NCI-H2029 (cell line): Measurements from ENCODE around the gene PDPK1.
"Not testable (repeated sequence)": the region's sequence is repeated elsewhere in the genome, so short reads cannot be mapped to it uniquely, and the experiment has no call there.

ENCODE experiments used
- DNase-seq: peaks from one replicate; lab custom pipeline; 2025; lab: John Stamatoyannopoulos, UW

The PDPK1 gene

GRCh38 chr16:2587891-2588565 lies 50.2 kb downstream of the PDPK1 start:
- DNase-seq, result no peak

GRCh38 chr16:2591476-2592240 lies 53.8 kb downstream of the PDPK1 start:
- DNase-seq, result no peak

GRCh38 chr16:2592786-2593185 lies 55.0 kb downstream of the PDPK1 start:
- no peak for DNase-seq

GRCh38 chr16:2595393-2596205 lies 57.8 kb downstream of the PDPK1 start:
- DNase-seq, result no peak

- DNase-seq, result no peak
Measured at GRCh38 chr16:2596747-2597559, 59.1 kb downstream of the PDPK1 start.

GRCh38 chr16:2597560-2597902 lies 59.7 kb downstream of the PDPK1 start:
- no peak for DNase-seq

GRCh38 chr16:2598133-2598641 lies 60.4 kb downstream of the PDPK1 start:
- DNase-seq, result no peak

GRCh38 chr16:2598723-2599122 lies 60.9 kb downstream of the PDPK1 start:
- DNase-seq, result no peak

- not testable (repeated sequence) for DNase-seq
Measured at GRCh38 chr16:2599165-2599564, 61.3 kb downstream of the PDPK1 start.

- not testable (repeated sequence) for DNase-seq
Measured at GRCh38 chr16:2599785-2600184, 62.0 kb downstream of the PDPK1 start.

- DNase-seq, result not testable (repeated sequence)
Measured at GRCh38 chr16:2601301-2602025, 63.6 kb downstream of the PDPK1 start.

GRCh38 chr16:2602175-2602574 lies 64.4 kb downstream of the PDPK1 start:
- not testable (repeated sequence) for DNase-seq

- peak; percentile 92 for DNase-seq
Measured at GRCh38 chr16:2603165-2604015, 65.6 kb downstream of the PDPK1 start.

GRCh38 chr16:2604016-2604369 lies 66.2 kb downstream of the PDPK1 start:
- DNase-seq, result not testable (repeated sequence)

GRCh38 chr16:2606820-2607219 lies 69.0 kb downstream of the PDPK1 start:
- not testable (repeated sequence) for DNase-seq

GRCh38 chr16:2609345-2609744 lies 71.5 kb downstream of the PDPK1 start:
- DNase-seq, result not testable (repeated sequence)

- DNase-seq, result no peak
Measured at GRCh38 chr16:2609827-2610470, 72.1 kb downstream of the PDPK1 start.

GRCh38 chr16:2610781-2611498 lies 73.1 kb downstream of the PDPK1 start:
- no peak for DNase-seq

GRCh38 chr16:2611499-2611862 lies 73.7 kb downstream of the PDPK1 start:
- no peak for DNase-seq
